H9 (cell line): ENCODE measurements around the gene DCDC1. TPM values are rescaled to one million over a fixed set of nuclear protein-coding genes. Genes with fewer than 3 reads are reported as not detected.
A peak's percentile ranks its signal among the peaks of the same experiment; 100 is the strongest.

Experiments used
- DNase-seq: peaks from one replicate; pipeline ENCODE4 v3.0.0-alpha.2; 2017
- H2AFZ ChIP-seq: one replicate; pipeline ENCODE4 v1.6.1; 2013; ENCODE audit warnings: mild to moderate bottlenecking, low read length, control low read depth, moderate library complexity
- H2AK5ac ChIP-seq: 2 replicates; pipeline ENCODE4 v1.6.1; 2013; ENCODE audit warnings: low read length, control low read depth, mixed read lengths; ENCODE audit not compliant: insufficient read length
- H2BK120ac ChIP-seq: one replicate; pipeline ENCODE4 v1.6.1; 2013; ENCODE audit warnings: low read depth, mild to moderate bottlenecking, low read length, control low read depth, inconsistent platforms; ENCODE audit not compliant: poor library complexity, severe bottlenecking
- H2BK12ac ChIP-seq: 2 replicates; pipeline ENCODE4 v1.6.1; 2013; ENCODE audit warnings: low read length, control low read depth, mixed read lengths, low read depth; ENCODE audit not compliant: insufficient read length
- H2BK15ac ChIP-seq: 2 replicates; pipeline ENCODE4 v1.6.1; 2013; ENCODE audit warnings: low read depth, low read length, control low read depth
- H2BK20ac ChIP-seq: one replicate; pipeline ENCODE4 v1.6.1; 2013; ENCODE audit warnings: low read depth, mild to moderate bottlenecking, low read length, control low read depth, inconsistent platforms; ENCODE audit not compliant: poor library complexity, severe bottlenecking
- H2BK5ac ChIP-seq: 2 replicates; pipeline ENCODE4 v1.6.1; 2013; ENCODE audit warnings: low read length, control low read depth, mixed read lengths; ENCODE audit not compliant: insufficient read length
- H3K14ac ChIP-seq: 2 replicates; pipeline ENCODE4 v1.6.1; 2013; ENCODE audit warnings: low read length, control low read depth; ENCODE audit not compliant: insufficient read depth
- H3K18ac ChIP-seq: 2 replicates; pipeline ENCODE4 v1.6.1; 2013; ENCODE audit warnings: low read depth, mild to moderate bottlenecking, mixed read lengths, low read length, control low read depth; ENCODE audit not compliant: insufficient read length
- H3K23ac ChIP-seq: 2 replicates; pipeline ENCODE4 v1.6.1; 2013; ENCODE audit warnings: low read length, control low read depth, mixed read lengths, low read depth; ENCODE audit not compliant: insufficient read length
- H3K23me2 ChIP-seq: 2 replicates; pipeline ENCODE4 v1.6.1; 2013; ENCODE audit warnings: low read depth, mild to moderate bottlenecking, mixed read lengths, low read length, control low read depth; ENCODE audit not compliant: insufficient read length, poor library complexity, severe bottlenecking
- H3K27ac ChIP-seq: 2 replicates; pipeline ENCODE4 v1.5.1; 2013; ENCODE audit warnings: low read length, control low read depth, mixed read lengths, low read depth; ENCODE audit not compliant: insufficient read length
- H3K27me3 ChIP-seq: 2 replicates; pipeline ENCODE4 v1.6.1; 2013; ENCODE audit warnings: low read length, control low read depth, inconsistent platforms; ENCODE audit not compliant: insufficient read depth
- H3K4ac ChIP-seq: 2 replicates; pipeline ENCODE4 v1.6.1; 2013; ENCODE audit warnings: low read depth, mild to moderate bottlenecking, control low read depth, inconsistent platforms, low read length, moderate library complexity
- H3K4me1 ChIP-seq: 2 replicates; pipeline ENCODE4 v1.6.1; 2013; ENCODE audit warnings: low read length, control low read depth, inconsistent platforms; ENCODE audit not compliant: insufficient read depth
- H3K4me2 ChIP-seq: 2 replicates; pipeline ENCODE4 v1.6.1; 2013; ENCODE audit warnings: low read length, control low read depth, mixed read lengths; ENCODE audit not compliant: insufficient read length, insufficient read depth
- H3K56ac ChIP-seq: 2 replicates; pipeline ENCODE4 v1.6.1; 2013; ENCODE audit warnings: low read depth, mild to moderate bottlenecking, mixed read lengths, low read length, control low read depth; ENCODE audit not compliant: insufficient read length
- H3K79me1 ChIP-seq: 2 replicates; pipeline ENCODE4 v1.6.1; 2013; ENCODE audit warnings: low read depth, mild to moderate bottlenecking, moderate library complexity, low read length, control low read depth, inconsistent platforms; ENCODE audit not compliant: insufficient read depth, poor library complexity, severe bottlenecking
- H3K79me2 ChIP-seq: 2 replicates; pipeline ENCODE4 v1.6.1; 2013; ENCODE audit warnings: low read length, control low read depth, inconsistent platforms; ENCODE audit not compliant: insufficient read depth
- H3K9ac ChIP-seq: 2 replicates; pipeline ENCODE4 v1.6.1; 2013; ENCODE audit warnings: low read length, control low read depth, mixed read lengths; ENCODE audit not compliant: insufficient read length; ENCODE audit errors: extremely low read depth
- H3K9me3 ChIP-seq: one replicate; pipeline ENCODE4 v1.6.1; 2013; ENCODE audit warnings: low read depth, low read length, inconsistent platforms; ENCODE audit not compliant: control insufficient read depth
- H3T11ph ChIP-seq: one replicate; pipeline ENCODE4 v1.6.1; 2013; ENCODE audit warnings: mild to moderate bottlenecking, low read length, control low read depth, inconsistent platforms
- H4K20me1 ChIP-seq: one replicate; pipeline ENCODE4 v1.6.1; 2013; ENCODE audit not compliant: control insufficient read depth, insufficient read length, insufficient read depth
- H4K5ac ChIP-seq: 2 replicates; pipeline ENCODE4 v1.6.1; 2013; ENCODE audit warnings: low read depth, mild to moderate bottlenecking, mixed read lengths, low read length, control low read depth; ENCODE audit not compliant: insufficient read length
- H4K8ac ChIP-seq: replicated peaks from 2 replicates; pipeline ENCODE4 v1.6.1; 2013; ENCODE audit warnings: low read length, control low read depth, mixed read lengths, low read depth; ENCODE audit not compliant: insufficient read length
- H4K91ac ChIP-seq: 2 replicates; pipeline ENCODE4 v1.6.1; 2013; ENCODE audit warnings: low read depth, mild to moderate bottlenecking, moderate library complexity, mixed read lengths, low read length, control low read depth; ENCODE audit not compliant: insufficient read length
- H3K27ac Mint-ChIP-seq, 3 experiments: 2 replicates in 2 of 3; 3 replicates in 1 of 3; pipeline ENCODE4 v1.8.0; 2020 to 2021; ENCODE audit warnings: mixed read lengths in 3 of 3, mild to moderate bottlenecking in 1 of 3, moderate library complexity in 1 of 3
- H3K27me3 Mint-ChIP-seq: 2 replicates; pipeline ENCODE4 v1.8.0; 2021; ENCODE audit warnings: low read depth, mild to moderate bottlenecking, moderate library complexity, mixed read lengths
- H3K36me3 Mint-ChIP-seq, 3 experiments: 2 replicates in 2 of 3; 3 replicates in 1 of 3; pipeline ENCODE4 v1.8.0; 2020 to 2021; ENCODE audit warnings: low read depth in 3 of 3, mixed read lengths in 3 of 3; ENCODE audit not compliant: insufficient read depth in 1 of 3
- H3K4me1 Mint-ChIP-seq, 2 experiments: 2 replicates each; pipeline ENCODE4 v1.8.0; 2020; ENCODE audit warnings: mixed read lengths in 2 of 2
- H3K4me3 Mint-ChIP-seq, 2 experiments: 2 replicates in 1 of 2; 3 replicates in 1 of 2; pipeline ENCODE4 v1.8.0; 2020 to 2021; ENCODE audit warnings: mild to moderate bottlenecking in 2 of 2, mixed read lengths in 2 of 2, moderate library complexity in 1 of 2
- H3K9me3 Mint-ChIP-seq, 2 experiments: 2 replicates in 1 of 2; 3 replicates in 1 of 2; pipeline ENCODE4 v1.8.0; 2020; ENCODE audit warnings: mild to moderate bottlenecking in 2 of 2, mixed read lengths in 2 of 2, moderate library complexity in 1 of 2
- total RNA-seq: library from RNA; stranded (reverse); gene quantifications from 2 replicates; pipeline ENCODE4 v1.2.1, GENCODE V29; 2021
- TF ChIP-seq, protein P1 (sequence below): fragments of 200-600 bp; sonication (generic); conservative IDR thresholded peaks from 3 replicates; pipeline ENCODE4 v1.8.0; 2021; ENCODE audit warnings: antibody characterized with exemption, mild to moderate bottlenecking

The DCDC1 gene
- total RNA-seq, 1 experiment from 2014 or later = 0.09 TPM

DNA sequence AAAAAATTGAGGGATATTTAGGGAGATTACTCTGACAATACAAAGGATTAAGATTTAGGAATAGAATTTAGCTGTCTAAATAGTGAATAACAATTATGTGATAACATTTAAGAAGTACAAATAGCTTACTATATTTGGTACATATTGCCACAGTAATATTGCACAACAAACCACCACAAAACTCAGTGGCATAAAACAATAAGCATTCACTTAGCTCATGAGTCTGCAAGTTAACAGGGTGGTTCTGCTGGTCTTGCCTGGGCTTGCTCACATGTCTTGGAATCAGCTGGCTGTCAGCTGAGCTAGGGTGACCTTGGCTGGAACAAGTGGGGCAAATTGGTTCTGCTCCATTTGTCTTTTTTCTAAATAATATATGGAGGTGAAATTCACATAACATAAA is 115.1 kb downstream of the DCDC1 start:
- Histone ChIP-seq H3K23me2 (no peaks in the 10 kb centered on the region), H3K4ac (no peak overlapping the region), H2BK15ac (no peak overlapping the region), H4K20me1 (no peaks in the 10 kb centered on the region), H3T11ph (no peak overlapping the region), H3K4me2 (no peak overlapping the region), H3K9me3 (no peaks in the 10 kb centered on the region), H2AFZ (no peak overlapping the region), H3K23ac (no peak overlapping the region), H4K91ac (no peak overlapping the region), H2BK20ac (no peak overlapping the region), H3K18ac (no peak overlapping the region), H3K27me3 (no peaks in the 10 kb centered on the region), H3K14ac (no peak overlapping the region), H2BK12ac (no peak overlapping the region), H3K56ac (no peak overlapping the region), H3K9ac (no peak overlapping the region), H4K8ac (no peak overlapping the region), H2BK120ac (no peak overlapping the region), H3K4me1 (no peaks in the 10 kb centered on the region), H3K79me2 (no peaks in the 10 kb centered on the region), H4K5ac (no peak overlapping the region), H3K27ac (no peak overlapping the region), H2BK5ac (no peak overlapping the region), H3K79me1 (no peaks in the 10 kb centered on the region), H2AK5ac (no peak overlapping the region)
- H3K27ac Mint-ChIP-seq = 0 out of 7 replicates have a peak overlapping the region, but pooled peaks of 1 of the 3 experiments have one; percentile 47
- H3K4me1 Mint-ChIP-seq = peaks cover 0 to 1% of the 10 kb centered on the region in 2 experiments; a peak in 2 of 4 replicates
- TF ChIP-seq, protein P1, sequence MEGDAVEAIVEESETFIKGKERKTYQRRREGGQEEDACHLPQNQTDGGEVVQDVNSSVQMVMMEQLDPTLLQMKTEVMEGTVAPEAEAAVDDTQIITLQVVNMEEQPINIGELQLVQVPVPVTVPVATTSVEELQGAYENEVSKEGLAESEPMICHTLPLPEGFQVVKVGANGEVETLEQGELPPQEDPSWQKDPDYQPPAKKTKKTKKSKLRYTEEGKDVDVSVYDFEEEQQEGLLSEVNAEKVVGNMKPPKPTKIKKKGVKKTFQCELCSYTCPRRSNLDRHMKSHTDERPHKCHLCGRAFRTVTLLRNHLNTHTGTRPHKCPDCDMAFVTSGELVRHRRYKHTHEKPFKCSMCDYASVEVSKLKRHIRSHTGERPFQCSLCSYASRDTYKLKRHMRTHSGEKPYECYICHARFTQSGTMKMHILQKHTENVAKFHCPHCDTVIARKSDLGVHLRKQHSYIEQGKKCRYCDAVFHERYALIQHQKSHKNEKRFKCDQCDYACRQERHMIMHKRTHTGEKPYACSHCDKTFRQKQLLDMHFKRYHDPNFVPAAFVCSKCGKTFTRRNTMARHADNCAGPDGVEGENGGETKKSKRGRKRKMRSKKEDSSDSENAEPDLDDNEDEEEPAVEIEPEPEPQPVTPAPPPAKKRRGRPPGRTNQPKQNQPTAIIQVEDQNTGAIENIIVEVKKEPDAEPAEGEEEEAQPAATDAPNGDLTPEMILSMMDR = no peak
- H3K4me3 Mint-ChIP-seq = no peak overlapping the region
- H3K27me3 Mint-ChIP-seq = no peaks in the 10 kb centered on the region
- DNase-seq = no peak
- H3K36me3 Mint-ChIP-seq = no peaks in the 10 kb centered on the region
- no peaks in the 10 kb centered on the region for H3K9me3 Mint-ChIP-seq
